A673 (cell line): Measurements from ENCODE around the gene TLCD1.

Experiments
- CTCF ChIP-seq: fragments of 300-800, 200-600 bp; sonication (generic); conservative IDR thresholded peaks from 2 replicates; pipeline ENCODE4 v1.5.1; 2017; ENCODE audit warnings: low read depth, mild to moderate bottlenecking, antibody characterized with exemption, low read length, moderate library complexity, mixed read lengths
- EZH2 ChIP-seq: fragments of 200-600 bp; sonication (generic); IDR thresholded peaks from 2 replicates; pipeline ENCODE4 v1.6.1; 2017; ENCODE audit warnings: borderline replicate concordance, low read depth, mild to moderate bottlenecking, mixed read lengths, antibody characterized with exemption, low read length; ENCODE audit not compliant: poor library complexity, severe bottlenecking

GRCh38 chr17:28686296-28686695 lies 39.7 kb downstream of the TLCD1 start:
- TF ChIP-seq EZH2 (no peak), CTCF (no peak)
